BE2C (cell line): ENCODE results near the gene SBK1.

Source experiments
- DNase-seq: peaks from one replicate; pipeline ENCODE4 v3.0.0-alpha.2; 2020
- H3K27me3 ChIP-seq: fragments of 250-450 bp; sonication (Bioruptor Pico); 2 replicates; pipeline ENCODE4 v1.5.1; 2020; ENCODE audit warnings: mild to moderate bottlenecking
- H3K36me3 ChIP-seq: fragments of 250-450 bp; sonication (Bioruptor Pico); 2 replicates; pipeline ENCODE4 v1.5.1; 2020; ENCODE audit warnings: mild to moderate bottlenecking
- H3K4me1 ChIP-seq: fragments of 250-450 bp; sonication (Bioruptor Pico); 2 replicates; pipeline ENCODE4 v1.5.1; 2020
- H3K4me3 ChIP-seq: 2 replicates; pipeline ENCODE4 v1.5.1; 2011; ENCODE audit warnings: low read depth, low read length
- H3K9me3 ChIP-seq: fragments of 250-450 bp; sonication (Bioruptor Pico); 2 replicates; pipeline ENCODE4 v1.5.1; 2020
- CTCF ChIP-seq: IDR thresholded peaks from 2 replicates; pipeline ENCODE4 v1.5.1; 2012; ENCODE audit warnings: mild to moderate bottlenecking, low read depth, low read length

The SBK1 gene

GRCh38 chr16:28297784-28298510, 5.6 kb downstream of the SBK1 start:
- H3K4me1 ChIP-seq: no peaks in the 10 kb centered on the region
- H3K36me3 ChIP-seq: no peaks in the 10 kb centered on the region; the same call in 1 of the 2 replicates
- no peak overlapping the region for H3K4me3 ChIP-seq
- no peaks in the 10 kb centered on the region for H3K9me3 ChIP-seq
- no peak for DNase-seq
- peaks cover 2% of the 10 kb centered on the region; the same call in 1 of the 2 replicates for H3K27me3 ChIP-seq
- TF ChIP-seq CTCF: no peak

GRCh38 chr16:28298511-28298878, 6.2 kb downstream of the SBK1 start:
- TF ChIP-seq CTCF: no peak
- Histone ChIP-seq H3K9me3 (no peaks in the 10 kb centered on the region), H3K27me3 (no peaks in the 10 kb centered on the region), H3K4me1 (no peaks in the 10 kb centered on the region), H3K4me3 (no peak overlapping the region), H3K36me3 (no peaks in the 10 kb centered on the region; the same call in 1 of the 2 replicates)
- no peak for DNase-seq

- Histone ChIP-seq H3K27me3 (no peaks in the 10 kb centered on the region), H3K9me3 (no peaks in the 10 kb centered on the region), H3K36me3 (no peaks in the 10 kb centered on the region), H3K4me3 (no peak overlapping the region), H3K4me1 (no peaks in the 10 kb centered on the region)
- DNase-seq: no peak
- TF ChIP-seq CTCF: no peak
Observed at GRCh38 chr16:28300327-28300726, 8.0 kb downstream of the SBK1 start.

GRCh38 chr16:28301154-28301553, 8.8 kb downstream of the SBK1 start:
- no peak for DNase-seq
- Histone ChIP-seq H3K27me3 (no peaks in the 10 kb centered on the region), H3K9me3 (no peaks in the 10 kb centered on the region), H3K4me3 (no peak overlapping the region), H3K4me1 (no peaks in the 10 kb centered on the region), H3K36me3 (no peaks in the 10 kb centered on the region)
- TF ChIP-seq CTCF: no peak

GRCh38 chr16:28301620-28302019, 9.3 kb downstream of the SBK1 start:
- no peaks in the 10 kb centered on the region for H3K4me1 ChIP-seq

More at GRCh38 chr16:28301620-28302019, 9.3 kb downstream of the SBK1 start:
- Histone ChIP-seq H3K9me3 (no peaks in the 10 kb centered on the region), H3K36me3 (no peaks in the 10 kb centered on the region), H3K27me3 (no peaks in the 10 kb centered on the region), H3K4me3 (no peak overlapping the region)
- DNase-seq: no peak
- no peak for TF ChIP-seq CTCF
